KBM-7 (cell line): ENCODE measurements around the gene GLB1L2.
"Not testable (repeated sequence)": the region's sequence is repeated elsewhere in the genome, so short reads cannot be mapped to it uniquely, and the experiment has no call there.

Experiments used
- DNase-seq: peaks from one replicate; pipeline ENCODE4 v3.0.0-alpha.2; 2015
- in situ Hi-C: fragments of 300-500 bp; cut with MboI; formaldehyde crosslinking; loops from 2 replicates; pipeline ENCODE4 v1.14.3; 2020; ENCODE audit warnings: low sequenced_read_pairs, low pct_unique_long_range_greater_than_20kb, mixed read lengths

GLB1L2 gene

DNA sequence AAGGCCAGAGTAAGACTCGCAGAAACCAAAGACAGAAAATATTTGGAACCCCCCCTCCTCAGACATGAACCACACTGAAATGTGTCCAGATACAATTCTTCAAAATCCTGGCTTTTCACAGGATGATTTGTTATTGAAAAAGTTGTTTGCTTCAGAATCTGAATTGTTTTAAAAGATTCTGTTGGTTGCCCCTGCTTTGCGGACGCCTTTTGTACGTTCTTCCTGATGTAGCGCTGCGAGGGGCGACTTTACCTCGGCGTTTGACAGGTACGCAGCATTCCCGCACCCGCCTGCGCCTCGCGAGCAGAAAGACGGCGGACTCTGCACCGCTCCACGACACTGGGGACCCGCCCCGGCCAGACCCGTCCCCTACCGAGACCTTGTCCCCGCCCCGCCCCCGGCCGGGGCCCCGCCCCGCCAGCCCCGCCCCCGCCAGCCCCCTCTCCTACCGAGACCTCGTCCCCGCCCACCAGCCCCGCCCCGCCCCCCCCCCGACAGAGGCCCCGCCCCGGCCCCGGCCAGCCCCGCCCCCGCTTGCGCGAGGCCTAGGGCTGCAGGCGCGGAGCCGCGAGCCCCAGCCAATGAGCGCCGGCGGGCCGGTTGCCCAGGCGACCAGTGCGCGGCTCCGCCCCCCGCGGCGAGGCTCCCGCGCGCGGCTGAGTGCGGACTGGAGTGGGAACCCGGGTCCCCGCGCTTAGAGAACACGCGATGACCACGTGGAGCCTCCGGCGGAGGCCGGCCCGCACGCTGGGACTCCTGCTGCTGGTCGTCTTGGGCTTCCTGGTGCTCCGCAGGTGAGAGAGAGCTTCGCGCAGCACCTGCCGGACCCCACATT lies at the start of gene GLB1L2:
TSS of gene GLB1L2 (plus strand) at position 635 of the 835 bp plus-strand sequence. CDS start at position 709, 74 bp downstream.
- DNase-seq = peak; percentile 76
- in situ Hi-C loops = no loop called here

DNA sequence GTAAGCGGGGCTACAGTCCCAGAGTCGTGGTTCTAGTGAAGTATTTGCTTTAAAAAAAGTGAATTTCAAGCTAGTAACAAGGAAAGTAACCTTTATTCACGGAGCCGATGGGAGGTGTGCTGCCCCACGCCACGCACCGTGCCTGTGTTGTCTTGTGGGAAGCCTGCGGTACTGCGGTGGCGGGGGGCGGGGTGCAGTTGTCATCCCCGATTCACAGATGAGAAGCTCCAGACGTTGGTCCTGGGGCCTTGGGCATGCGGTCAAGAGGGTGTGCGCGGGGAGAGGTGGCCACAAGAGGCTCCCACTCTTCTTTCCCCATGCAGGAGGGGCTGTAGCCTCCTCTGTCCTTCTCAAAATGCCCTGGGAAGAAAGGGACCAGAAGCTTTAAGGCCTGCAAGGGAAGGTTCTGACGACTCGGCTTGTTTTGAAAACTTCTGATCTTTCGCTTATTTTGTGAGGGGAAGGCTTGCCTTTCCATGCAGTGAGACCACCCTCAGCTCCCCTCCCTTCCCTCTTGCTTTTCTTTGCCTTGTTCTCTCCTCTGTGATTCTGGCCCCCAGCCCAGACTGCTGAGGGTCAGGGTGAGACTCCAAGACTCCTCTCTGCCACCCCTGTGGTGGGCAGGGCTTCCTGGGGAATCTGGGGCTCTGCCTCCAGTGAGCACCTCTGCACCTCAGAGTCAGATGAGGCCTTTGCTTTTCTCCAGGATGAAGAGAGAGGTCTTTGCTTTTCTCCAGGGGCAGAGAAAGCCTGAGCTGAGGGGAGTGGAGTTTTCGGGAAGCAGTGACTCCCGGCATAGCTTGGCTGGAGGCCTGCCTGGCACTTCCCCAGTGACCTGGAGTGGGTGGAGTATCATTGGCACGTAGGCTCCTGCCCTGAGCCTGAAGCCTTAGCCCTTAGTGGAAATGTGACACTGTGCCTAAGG lies 49.4 kb upstream of the GLB1L2 start:
- in situ Hi-C loops = no loop called here
- no peak for DNase-seq

DNA sequence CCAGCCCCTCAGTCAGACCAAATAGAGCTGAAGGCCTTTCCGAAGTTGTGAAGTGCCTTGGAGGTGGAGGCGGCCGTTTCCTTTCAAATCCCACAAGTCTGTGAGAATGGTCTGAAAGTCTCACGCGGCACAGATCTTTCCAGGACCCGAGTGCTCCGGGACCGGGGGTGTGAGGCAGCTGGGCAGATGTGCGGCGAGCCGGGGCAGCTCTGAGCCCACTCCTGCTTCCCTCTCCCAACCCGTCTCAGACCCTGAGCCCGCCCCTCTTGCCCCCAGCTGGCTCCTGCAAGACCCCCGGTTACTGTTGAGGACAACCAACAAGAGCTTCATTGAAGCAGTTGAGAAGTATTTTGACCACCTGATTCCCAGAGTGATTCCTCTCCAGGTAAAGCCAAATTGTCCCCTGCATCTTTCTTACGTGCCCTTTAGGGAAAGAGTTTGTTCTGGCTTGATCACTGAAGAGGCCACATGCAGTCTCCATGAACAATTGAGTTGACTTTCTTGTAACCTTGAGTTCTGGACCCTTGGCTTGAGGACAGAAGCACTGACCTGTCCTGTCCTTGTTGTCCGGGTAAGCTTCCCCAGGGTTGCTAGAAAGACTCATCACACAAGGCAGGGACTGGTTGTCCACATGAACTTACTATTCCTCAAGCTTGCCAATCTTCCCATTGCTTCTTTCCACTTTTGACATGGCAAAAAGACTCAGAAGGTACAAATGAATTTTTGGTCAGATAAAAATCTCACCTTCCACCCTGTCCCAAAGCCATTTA lies 48.1 kb upstream of the GLB1L2 start:
- in situ Hi-C loops = no loop called here
- DNase-seq = no peak

GRCh38 chr11:134284349-134284748 lies 47.4 kb upstream of the GLB1L2 start:
- in situ Hi-C loops = not testable (repeated sequence)

DNA sequence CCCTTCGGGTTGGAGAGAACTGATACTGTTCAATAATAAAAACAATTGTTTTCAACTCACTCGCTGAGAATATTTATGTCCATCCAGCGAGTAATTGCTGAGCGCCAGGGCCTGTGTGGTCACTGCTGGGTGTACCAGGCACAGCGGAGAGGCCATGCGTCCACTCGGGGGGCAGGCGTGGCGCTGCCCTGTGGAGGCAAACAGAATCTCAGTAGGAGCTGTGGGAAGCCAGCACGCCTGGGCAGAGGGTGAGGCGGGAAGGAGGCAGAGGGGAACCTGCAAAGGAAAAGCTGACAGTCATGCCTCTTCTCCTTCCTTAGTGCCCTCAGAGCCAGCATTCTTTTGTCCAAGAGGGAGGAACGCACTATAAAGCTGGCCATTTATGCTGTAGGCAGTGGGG lies 44.2 kb upstream of the GLB1L2 start:
- in situ Hi-C loops = no loop called here
- no peak for DNase-seq

More at GRCh38 chr11:134284349-134284748, 47.4 kb upstream of the GLB1L2 start:
- DNase-seq = not testable (repeated sequence)

- no peak for DNase-seq
- in situ Hi-C loops = no loop called here
These were observed 43.3 kb upstream of the GLB1L2 start for GRCh38 chr11:134288486-134288885.

GRCh38 chr11:134289167-134289566 lies 42.6 kb upstream of the GLB1L2 start:
- DNase-seq = no peak
- in situ Hi-C loops = no loop called here

DNA sequence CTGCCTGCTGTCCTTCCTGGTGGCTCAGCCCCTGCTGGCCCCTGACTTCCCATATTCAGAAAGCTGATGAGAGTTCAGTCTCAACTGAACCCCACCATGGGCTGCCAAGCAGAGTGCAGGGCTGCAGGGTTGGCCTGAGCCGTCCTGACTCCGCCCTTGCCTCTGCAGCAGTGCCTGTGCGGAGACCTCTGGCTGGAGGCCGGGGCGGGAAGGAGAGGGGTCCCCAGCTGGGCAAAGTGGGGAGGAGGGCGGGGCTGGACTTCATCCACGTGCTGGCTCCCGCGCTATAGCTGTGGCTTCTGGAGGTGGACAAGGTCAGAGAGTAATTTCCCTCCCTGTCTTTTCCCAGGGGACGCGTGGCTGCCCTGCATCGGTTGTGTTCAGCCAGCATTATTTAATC lies 42.0 kb upstream of the GLB1L2 start:
- in situ Hi-C loops = no loop called here
- no peak for DNase-seq

DNA sequence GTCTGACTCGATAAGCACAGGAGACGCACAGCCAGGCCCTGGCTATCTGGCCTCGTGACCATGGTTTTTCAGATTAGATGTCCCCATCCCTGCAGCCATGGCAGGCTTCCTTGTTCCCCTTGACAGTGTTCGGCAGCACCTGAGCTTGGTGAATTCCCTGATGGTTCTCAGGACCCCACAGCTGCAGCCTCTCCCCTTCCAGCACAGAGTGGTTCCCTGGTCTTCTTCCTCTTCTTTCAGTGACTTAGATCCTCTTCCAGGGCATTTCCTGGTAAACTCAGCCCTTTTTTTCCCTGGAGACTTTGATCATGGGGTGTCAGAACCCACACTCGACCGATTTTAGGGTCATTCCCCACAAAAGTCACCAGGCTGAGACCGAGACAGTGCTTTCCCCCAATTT lies 41.1 kb upstream of the GLB1L2 start:
- in situ Hi-C loops = no loop called here
- no peak for DNase-seq

GRCh38 chr11:134291196-134291595 lies 40.6 kb upstream of the GLB1L2 start:
- DNase-seq = no peak
- in situ Hi-C loops = no loop called here

DNA sequence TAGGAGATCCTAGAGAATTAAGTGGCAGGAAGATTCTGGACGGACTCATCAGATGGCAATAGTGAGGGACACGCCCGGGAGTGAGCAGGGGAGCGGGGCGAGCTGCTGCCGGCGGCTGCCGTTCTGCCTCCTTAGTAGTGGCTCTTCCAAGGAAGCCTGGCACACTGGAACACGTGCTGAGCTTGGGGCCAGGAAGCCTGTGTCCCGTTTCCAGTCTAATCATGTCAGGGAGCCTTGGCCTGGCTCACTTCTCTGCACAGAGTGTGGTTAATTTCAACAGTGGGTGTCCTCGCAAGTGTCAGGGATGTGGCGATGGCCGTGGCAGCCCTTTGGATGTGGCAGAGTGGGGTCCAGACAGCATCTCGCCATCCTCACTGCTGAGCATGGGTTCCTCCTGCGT lies 39.1 kb upstream of the GLB1L2 start:
- in situ Hi-C loops = no loop called here
- no peak for DNase-seq

GRCh38 chr11:134293119-134294113 lies 38.4 kb upstream of the GLB1L2 start:
- in situ Hi-C loops = no loop called here
- no peak for DNase-seq

DNA sequence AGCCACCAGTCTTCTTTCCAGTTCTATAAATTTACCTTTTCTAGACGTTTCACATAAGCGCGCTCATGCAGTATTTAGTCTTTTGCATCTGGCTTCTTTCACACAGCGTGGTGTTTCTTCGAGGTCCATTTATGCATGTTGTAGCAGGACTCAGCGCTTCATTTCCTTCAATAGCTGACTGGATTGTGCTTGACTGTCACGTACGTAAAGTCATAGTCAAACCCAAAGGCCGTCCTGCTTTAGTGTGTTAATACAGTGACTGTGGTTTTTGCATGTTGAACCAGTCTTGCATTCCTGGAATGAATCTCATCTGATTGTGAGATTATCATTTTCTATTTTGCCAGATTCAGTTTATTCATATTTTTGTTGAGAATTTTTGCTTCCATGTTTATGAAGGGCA lies 37.1 kb upstream of the GLB1L2 start:
- DNase-seq = no peak
- in situ Hi-C loops = no loop called here

DNA sequence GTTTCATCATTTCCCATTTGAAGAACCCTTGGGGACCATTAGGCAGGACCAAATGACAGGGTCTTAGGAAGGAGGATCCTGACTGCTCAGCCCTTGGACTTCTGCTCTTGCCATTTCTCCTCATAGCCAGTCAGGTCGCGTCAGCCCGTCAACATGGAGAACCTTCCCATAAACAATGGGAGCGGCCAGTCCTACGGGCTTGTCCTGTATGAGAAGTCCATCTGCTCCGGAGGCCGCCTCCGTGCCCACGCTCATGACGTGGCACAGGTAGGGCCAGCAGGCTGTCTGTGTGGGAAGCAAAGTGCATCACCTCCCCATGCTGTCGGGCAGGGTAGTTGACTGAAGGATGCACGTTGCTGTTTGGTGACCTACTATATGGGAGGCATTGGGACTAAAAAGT lies 19.6 kb upstream of the GLB1L2 start:
- DNase-seq = no peak
- in situ Hi-C loops = no loop called here

DNA sequence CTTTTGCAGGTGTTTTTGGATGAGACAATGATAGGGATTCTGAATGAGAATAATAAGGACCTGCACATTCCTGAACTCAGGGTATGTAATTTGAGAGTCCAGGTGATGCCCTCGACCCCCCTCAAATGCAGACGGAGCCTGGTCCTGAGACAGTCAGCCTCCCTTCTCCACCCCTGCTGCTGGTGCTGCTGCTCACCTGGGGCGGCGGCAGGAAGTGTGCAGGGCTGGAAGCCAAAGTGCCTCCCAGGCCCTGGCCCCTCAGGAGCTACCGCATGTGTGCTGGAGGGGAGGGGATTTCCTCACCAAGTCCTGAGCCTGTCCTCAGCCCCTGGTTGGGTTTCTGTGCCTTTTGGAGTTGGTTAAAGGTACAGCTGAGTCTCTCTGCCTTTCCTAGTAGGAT lies 19.0 kb upstream of the GLB1L2 start:
- no peak for DNase-seq
- in situ Hi-C loops = no loop called here

- in situ Hi-C loops = no loop called here
- no peak for DNase-seq
These were observed 18.4 kb upstream of the GLB1L2 start for GRCh38 chr11:134313379-134313778.

DNA sequence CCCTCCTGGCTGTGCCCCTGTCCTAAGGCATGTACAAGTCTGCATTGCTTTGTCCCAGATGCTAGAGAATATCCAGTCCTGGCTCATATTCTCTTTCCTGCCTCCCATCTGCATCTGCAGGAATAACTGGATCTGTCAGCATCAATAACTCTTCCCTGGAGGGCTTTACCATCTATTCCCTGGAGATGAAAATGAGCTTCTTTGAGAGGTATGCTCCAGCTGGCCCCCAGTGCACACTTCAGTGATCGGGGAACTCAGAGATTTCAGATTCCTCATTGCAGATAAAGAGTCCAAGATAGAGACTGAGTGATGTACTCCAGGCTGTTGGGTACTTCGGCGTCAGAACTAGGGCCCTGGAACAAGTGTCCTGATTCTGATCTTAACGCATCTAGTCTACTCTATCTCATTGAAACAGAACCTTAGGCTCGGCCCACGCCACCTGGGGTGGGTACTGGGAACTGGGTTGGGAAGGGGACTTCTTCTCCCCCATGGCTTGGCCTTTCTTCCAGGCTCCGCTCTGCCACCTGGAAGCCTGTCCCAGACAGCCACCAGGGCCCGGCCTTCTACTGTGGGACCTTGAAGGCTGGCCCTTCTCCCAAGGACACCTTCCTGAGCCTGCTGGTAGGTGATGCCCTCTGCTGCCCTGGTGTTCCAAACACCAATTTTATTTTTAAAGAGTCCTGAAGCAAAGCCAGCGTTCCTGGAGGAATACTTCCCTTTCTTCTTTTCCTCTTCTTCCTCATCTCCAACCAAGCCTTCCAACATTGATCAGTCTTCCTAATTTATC lies 17.8 kb upstream of the GLB1L2 start:
- DNase-seq = no peak
- in situ Hi-C loops = no loop called here

- in situ Hi-C loops = no loop called here
These were observed 14.7 kb upstream of the GLB1L2 start for GRCh38 chr11:134317103-134317502.

More at GRCh38 chr11:134317103-134317502, 14.7 kb upstream of the GLB1L2 start:
- DNase-seq = no peak
